AG08395 (cell line): ENCODE measurements around the gene OVOL3.
A peak's percentile ranks its signal among the peaks of the same experiment; 100 is the strongest.
"Not testable (repeated sequence)": the region's sequence is repeated elsewhere in the genome, so short reads cannot be mapped to it uniquely, and the experiment has no call there.

Source experiments
- DNase-seq: peaks from one replicate; pipeline ENCODE4 v3.0.0; 2012; ENCODE audit warnings: mixed read lengths, low spot score

OVOL3 gene

GRCh38 chr19:36110487-36111199, at the start of gene OVOL3:
OVOL3 (plus strand) TSS chr19:36111143; CDS start chr19:36111203, 60 bp downstream.
- no peak for DNase-seq

GRCh38 chr19:36061367-36061766, 49.6 kb upstream of the OVOL3 start:
- DNase-seq, result no peak

- DNase-seq, result no peak
These were observed 46.1 kb upstream of the OVOL3 start for GRCh38 chr19:36064826-36065225.

- DNase-seq, result no peak
These were observed 43.3 kb upstream of the OVOL3 start for GRCh38 chr19:36067681-36068080.

DNA sequence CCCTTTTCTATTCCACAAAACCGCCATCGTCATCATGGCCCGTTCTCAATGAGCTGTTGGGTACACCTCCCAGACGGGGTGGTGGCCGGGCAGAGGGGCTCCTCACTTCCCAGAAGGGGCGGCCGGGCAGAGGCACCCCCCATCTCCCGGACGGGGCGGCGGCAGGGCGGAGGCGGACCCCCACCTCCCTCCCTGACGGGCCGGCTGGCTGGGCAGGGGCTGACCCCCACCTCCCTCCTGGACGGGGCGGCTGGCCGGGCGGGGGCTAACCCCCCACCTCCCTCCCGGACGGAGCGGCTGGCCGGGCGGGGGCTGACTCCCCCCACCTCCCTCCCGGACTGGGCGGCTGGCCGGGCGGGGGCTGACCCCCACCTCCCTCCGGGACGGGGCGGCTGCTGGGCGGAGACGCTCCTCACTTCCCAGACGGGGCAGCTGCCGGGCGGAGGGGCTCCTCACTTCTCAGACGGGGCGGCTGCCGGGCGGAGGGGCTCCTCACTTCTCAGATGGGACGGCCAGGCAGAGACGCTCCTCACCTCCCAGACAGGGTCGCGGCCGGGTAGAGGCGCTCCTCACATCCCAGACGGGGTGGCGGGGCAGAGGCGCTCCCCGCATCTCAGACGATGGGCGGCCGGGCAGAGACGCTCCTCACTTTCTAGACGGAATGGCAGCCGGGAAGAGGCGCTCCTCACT, 42.0 kb upstream of the OVOL3 start:
- not testable (repeated sequence) for DNase-seq

DNA sequence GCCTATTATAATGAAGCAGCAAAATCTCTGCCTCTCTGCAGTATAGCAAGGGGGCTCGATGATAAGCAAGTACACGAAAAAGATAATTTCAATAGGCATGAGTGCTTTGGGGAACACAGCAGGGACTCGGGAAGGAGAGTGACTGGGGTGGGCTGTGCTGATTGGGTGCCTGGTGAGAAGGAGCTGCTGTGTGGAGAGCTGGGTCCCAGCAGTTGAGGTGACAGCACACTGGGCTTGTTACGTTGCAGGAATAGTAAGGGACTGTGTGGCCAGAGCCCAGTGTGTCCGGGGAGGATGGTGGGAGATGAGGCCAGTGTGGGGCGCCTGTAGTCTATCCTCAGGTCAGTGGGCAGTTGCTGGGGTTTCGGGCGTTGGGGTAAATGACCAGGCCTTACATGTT, 38.9 kb upstream of the OVOL3 start:
- DNase-seq, result no peak

- no peak for DNase-seq
These were observed 37.6 kb upstream of the OVOL3 start for GRCh38 chr19:36073121-36073876.

- no peak for DNase-seq
These were observed 31.5 kb upstream of the OVOL3 start for GRCh38 chr19:36079389-36079945.

GRCh38 chr19:36081385-36081784, 29.6 kb upstream of the OVOL3 start:
- no peak for DNase-seq

- DNase-seq, result no peak
These were observed 29.0 kb upstream of the OVOL3 start for GRCh38 chr19:36081894-36082293.

DNA sequence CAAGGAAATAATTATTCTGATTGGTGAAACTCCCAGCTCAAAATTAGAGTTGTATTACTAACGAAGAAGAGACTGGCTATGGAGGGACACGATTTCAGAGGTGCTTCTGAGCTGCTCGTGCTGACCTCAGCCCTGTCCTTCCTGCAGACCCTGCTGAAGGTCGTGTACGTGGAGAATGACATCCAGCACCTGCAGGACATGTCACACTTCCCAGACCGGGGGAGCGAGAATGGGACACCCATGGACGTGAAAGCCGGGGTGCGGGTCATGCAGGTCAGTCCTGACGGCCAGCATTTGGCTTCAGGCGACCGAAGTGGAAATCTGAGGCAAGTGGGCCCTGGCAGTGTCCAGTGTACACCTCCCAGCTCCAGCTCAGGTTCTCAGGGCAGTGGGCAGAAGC, 28.0 kb upstream of the OVOL3 start:
- no peak for DNase-seq

- DNase-seq, result no peak
These were observed 26.5 kb upstream of the OVOL3 start for GRCh38 chr19:36084231-36085009.

DNA sequence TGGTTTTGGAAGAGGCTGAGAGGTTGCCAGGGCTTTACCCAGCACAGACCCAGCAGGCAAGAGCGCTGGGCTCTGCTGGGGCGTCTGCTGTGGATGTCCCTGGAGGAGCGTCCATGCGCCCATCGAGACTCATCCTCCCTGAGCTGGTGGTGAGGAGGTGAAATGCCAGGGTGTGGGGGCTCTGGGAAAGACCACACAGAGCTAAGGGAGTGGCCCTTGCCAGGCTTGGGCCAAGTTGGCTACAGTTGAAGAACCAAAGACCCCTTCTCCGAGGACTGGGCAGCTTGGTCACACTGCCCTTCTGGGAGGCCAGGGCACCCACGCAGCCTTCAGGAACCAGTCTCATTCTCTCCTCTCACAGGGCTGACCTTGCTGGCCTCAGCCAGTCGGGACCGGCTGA, 24.6 kb upstream of the OVOL3 start:
- no peak for DNase-seq

DNA sequence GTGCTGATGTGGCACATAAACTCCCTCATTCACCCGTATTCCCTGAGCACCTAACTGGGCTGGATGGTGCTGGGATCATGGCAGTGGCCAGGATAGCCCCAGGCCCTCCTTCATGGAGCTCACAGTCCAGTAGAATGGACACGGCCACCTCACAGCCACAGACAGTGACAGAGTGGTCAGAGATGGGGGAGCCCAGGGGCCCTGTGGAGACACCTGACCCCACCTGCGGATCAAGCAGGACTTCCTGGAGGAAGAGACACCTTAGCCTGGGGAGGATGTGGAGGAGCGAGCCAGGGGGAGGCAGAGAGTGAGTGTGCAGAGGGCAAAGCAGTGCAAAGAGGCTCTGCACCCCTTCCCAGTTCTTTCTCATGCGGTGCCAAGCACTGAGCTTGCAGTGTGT, 21.1 kb upstream of the OVOL3 start:
- DNase-seq, result no peak

DNA sequence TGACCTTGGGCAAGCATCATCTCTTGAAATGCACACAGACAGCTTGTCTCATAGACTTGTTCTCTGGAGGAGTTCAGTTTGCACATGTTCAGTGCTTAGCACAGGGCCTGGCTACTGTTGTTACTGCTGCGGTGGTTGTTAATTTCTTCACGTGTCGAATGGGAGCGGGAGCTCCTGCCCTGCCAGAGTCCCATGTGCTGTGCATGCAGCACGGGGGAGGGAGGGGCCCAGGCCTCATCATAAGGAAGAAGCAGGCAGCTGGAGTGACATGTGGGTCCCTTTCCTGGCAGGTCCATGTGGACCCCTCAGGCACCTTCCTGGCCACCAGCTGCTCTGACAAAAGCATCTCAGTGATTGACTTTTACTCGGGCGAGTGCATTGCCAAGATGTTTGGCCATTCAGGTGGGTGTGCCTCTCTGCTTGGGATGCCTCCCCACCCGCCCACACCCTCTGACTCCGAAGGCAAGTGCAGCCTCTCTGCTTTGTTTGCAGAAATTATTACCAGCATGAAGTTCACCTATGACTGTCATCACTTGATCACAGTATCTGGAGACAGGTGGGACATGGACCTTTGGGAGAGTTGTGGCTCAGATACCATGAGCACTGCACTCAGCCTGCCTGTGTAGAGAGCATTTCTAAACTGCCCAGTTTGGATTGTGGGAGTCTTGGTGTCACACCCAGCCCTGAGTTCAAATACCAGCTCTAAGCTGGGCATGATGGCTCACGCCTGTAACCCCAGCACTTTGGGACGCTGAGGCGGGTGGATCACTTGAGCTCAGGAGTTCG, 19.8 kb upstream of the OVOL3 start:
- no peak for DNase-seq

GRCh38 chr19:36092566-36092965, 18.4 kb upstream of the OVOL3 start:
- no peak for DNase-seq

GRCh38 chr19:36093146-36093662, 17.7 kb upstream of the OVOL3 start:
- DNase-seq, result no peak

- DNase-seq, result peak; percentile 14
These were observed 17.3 kb upstream of the OVOL3 start for GRCh38 chr19:36093687-36094086.

GRCh38 chr19:36097036-36097435, 13.9 kb upstream of the OVOL3 start:
- DNase-seq, result no peak

DNA sequence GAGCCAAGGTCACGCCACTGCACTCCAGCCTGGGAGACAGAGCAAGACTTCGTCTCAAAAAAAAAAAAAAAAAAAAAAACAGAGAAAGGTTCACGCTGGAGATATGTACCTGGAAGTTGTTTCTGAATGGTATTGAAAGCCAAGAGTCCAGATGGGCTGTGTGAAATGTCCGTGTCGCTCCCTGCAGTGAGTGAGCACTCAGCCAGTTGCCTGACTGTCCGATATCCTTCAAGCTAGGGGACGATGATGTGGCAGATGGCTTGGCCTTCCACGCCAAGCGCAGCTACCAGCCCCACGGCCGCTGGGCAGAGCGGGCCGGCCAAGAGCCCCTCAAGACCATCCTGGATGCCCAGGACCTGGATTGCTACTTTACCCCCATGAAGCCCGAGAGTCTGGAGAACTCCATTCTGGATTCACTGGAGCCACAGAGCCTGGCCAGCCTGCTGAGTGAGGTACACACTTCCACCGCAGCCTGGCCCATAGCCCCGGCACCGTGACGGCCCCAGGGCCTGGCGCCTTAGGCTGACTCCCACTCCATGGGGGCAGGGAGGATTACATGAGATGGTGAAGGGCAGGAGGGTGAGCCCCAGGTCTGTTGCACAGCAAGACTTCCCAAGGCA, 11.7 kb upstream of the OVOL3 start:
- DNase-seq, result no peak
